Type B pancreatic cell (in vitro differentiated cells): ENCODE data around the gene KRT3. TPM values are rescaled to one million over a fixed set of nuclear protein-coding genes. Genes with fewer than 3 reads are reported as not detected.
A peak's percentile ranks its signal among the peaks of the same experiment; 100 is the strongest.

Experiments
- DNase-seq: peaks from one replicate; pipeline ENCODE4 v3.0.0; 2021; ENCODE audit warnings: mixed read lengths; ENCODE audit not compliant: unreplicated experiment; ENCODE audit errors: extremely low spot score
- H3K27ac Mint-ChIP-seq: 2 replicates; pipeline ENCODE4 v1.8.0; 2021; ENCODE audit warnings: mild to moderate bottlenecking, mixed read lengths
- H3K27me3 Mint-ChIP-seq: 2 replicates; pipeline ENCODE4 v1.8.0; 2021; ENCODE audit warnings: mixed read lengths
- H3K36me3 Mint-ChIP-seq: 2 replicates; pipeline ENCODE4 v1.8.0; 2021; ENCODE audit warnings: mixed read lengths
- H3K4me1 Mint-ChIP-seq: one replicate; pipeline ENCODE4 v1.8.0; 2021; ENCODE audit warnings: mixed read lengths; ENCODE audit not compliant: unreplicated experiment
- H3K4me3 Mint-ChIP-seq: 2 replicates; pipeline ENCODE4 v1.8.0; 2021; ENCODE audit warnings: mild to moderate bottlenecking, mixed read lengths
- H3K9me3 Mint-ChIP-seq: 2 replicates; pipeline ENCODE4 v1.8.0; 2021; ENCODE audit warnings: mixed read lengths
- total RNA-seq: library from RNA; stranded (reverse); gene quantifications from 2 replicates; pipeline ENCODE4 v1.2.1, GENCODE V29; 2021; ENCODE audit warnings: low replicate concordance
- TF ChIP-seq, protein P1 (sequence below): fragments of 200-600 bp; sonication (generic); conservative IDR thresholded peaks from 2 replicates; pipeline ENCODE4 v1.5.0; 2021; ENCODE audit warnings: antibody characterized with exemption, mild to moderate bottlenecking

The KRT3 gene
- total RNA-seq, 1 donor from 2014 or later = 0.68 TPM

DNA sequence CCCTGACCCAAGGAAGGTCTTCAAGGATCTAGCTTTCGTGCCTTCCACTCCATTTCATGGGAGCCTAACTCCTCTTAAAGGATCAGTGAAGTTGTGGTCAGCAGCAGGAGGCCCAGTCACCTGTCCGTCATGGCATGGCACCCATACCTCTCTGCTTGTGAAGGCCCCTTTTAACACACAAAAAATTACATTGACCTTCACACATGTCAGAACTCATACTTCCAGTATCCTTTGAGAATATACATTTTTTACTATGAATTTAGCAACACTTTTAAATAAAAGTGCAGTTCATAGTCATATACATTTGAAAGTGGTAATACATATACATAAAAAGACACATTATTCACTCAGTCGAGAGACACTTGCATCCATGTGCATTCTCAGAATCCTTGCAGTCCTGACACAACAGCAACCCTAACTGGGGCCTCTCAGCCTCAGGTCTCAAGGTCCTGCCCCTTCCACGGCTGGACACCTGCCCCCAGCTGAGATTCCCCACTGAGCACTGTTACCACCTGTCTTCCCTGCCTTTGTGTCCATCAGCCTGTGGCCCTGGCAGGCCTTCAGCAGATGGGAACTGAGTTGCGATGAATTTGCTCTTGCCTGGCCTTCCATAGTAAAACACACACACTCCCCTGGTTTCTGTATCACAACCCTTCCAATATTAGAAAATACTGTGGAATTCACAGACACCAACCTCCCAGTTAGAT lies 3.7 kb upstream of the KRT3 start:
- TF ChIP-seq, protein P1, sequence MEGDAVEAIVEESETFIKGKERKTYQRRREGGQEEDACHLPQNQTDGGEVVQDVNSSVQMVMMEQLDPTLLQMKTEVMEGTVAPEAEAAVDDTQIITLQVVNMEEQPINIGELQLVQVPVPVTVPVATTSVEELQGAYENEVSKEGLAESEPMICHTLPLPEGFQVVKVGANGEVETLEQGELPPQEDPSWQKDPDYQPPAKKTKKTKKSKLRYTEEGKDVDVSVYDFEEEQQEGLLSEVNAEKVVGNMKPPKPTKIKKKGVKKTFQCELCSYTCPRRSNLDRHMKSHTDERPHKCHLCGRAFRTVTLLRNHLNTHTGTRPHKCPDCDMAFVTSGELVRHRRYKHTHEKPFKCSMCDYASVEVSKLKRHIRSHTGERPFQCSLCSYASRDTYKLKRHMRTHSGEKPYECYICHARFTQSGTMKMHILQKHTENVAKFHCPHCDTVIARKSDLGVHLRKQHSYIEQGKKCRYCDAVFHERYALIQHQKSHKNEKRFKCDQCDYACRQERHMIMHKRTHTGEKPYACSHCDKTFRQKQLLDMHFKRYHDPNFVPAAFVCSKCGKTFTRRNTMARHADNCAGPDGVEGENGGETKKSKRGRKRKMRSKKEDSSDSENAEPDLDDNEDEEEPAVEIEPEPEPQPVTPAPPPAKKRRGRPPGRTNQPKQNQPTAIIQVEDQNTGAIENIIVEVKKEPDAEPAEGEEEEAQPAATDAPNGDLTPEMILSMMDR = no peak
- no peak overlapping the region for H3K4me3 Mint-ChIP-seq
- peak overlapping the region; percentile 37 for H3K27ac Mint-ChIP-seq
- H3K36me3 Mint-ChIP-seq = no peaks in the 10 kb centered on the region
- no peaks in the 10 kb centered on the region for H3K4me1 Mint-ChIP-seq
- DNase-seq = no peak
- no peaks in the 10 kb centered on the region for H3K9me3 Mint-ChIP-seq
- peaks cover 13% of the 10 kb centered on the region for H3K27me3 Mint-ChIP-seq

DNA sequence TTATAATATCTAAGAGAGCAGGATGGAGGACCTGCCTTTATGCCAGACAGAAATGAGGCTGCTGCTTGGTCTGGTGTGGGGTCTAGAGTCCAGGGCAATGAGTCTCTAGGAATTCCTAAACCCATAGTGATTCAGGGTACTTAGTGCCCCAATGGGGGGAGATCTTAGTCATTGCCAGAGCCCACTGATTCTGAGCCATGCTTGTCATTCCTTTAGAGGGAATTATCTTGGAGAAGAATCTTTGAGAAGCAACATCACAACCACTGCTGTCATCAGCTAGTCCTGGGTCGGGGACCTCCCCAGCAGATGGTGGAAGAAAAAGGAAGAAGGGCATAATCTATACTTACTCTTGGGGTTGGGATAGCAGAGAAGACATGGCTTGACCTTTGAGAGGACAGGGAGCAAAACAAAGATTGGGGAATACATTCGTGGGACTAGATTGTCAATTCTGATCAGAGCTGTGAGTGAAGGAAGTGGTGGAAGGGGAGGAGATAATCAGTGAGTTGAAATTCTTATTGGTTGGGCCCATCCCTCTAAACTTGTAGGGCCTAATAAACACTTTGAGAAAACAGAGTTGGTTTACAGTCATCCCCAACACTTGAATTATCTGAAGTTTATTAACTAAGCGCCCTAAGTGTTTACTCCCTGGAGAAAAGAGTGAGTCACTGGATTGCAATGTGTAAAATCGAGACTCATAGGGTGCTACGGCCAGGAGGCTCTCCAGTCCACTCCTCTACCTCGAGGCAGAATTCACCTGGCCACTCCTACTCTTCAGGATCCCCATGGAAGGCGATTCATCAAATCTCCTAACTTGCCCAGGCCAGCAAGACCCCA lies 3.0 kb upstream of the KRT3 start:
- H3K9me3 Mint-ChIP-seq = no peaks in the 10 kb centered on the region
- H3K36me3 Mint-ChIP-seq = no peaks in the 10 kb centered on the region
- H3K27ac Mint-ChIP-seq = peak overlapping the region; percentile 37
- H3K4me1 Mint-ChIP-seq = no peaks in the 10 kb centered on the region
- no peak for DNase-seq
- H3K4me3 Mint-ChIP-seq = no peak overlapping the region
- TF ChIP-seq, protein P1 = no peak
- H3K27me3 Mint-ChIP-seq = peaks cover 16% of the 10 kb centered on the region

DNA sequence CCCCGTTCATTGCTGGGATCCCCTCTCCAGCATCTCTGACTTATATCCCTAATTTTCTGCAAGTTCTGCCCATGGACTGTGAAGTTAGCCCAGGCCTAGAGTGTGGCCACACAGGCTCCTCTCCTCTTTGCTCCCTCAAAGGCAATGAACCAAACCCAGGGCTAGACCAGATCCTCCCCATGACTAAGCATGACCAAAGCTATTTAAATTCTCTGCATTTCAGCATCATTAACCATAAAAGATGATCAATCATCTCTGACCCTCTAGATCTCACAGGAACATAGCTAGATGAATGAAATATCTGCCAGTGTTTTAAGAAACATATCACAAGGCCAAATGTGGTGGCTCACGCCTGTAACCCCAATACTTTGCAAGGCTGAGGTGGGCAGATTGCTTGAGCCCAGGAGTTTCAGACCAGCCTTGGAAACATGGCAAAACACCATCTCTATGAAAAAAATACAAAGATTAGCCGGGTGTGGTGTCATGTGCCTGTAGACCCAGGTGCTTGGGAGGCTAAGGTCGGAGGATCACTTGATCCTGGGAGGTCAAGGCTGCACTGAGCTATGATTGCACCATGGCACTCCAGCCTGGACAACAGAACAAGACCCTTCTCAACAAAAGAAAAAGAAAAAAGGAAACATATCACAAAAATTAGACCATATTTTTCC lies 2.2 kb upstream of the KRT3 start:
- TF ChIP-seq, protein P1 = no peak
- Mint-ChIP-seq H3K36me3 (no peaks in the 10 kb centered on the region), H3K27me3 (peaks cover 22% of the 10 kb centered on the region), H3K9me3 (no peaks in the 10 kb centered on the region), H3K4me1 (no peaks in the 10 kb centered on the region), H3K4me3 (no peak overlapping the region), H3K27ac (no peak overlapping the region)
- DNase-seq = no peak

DNA sequence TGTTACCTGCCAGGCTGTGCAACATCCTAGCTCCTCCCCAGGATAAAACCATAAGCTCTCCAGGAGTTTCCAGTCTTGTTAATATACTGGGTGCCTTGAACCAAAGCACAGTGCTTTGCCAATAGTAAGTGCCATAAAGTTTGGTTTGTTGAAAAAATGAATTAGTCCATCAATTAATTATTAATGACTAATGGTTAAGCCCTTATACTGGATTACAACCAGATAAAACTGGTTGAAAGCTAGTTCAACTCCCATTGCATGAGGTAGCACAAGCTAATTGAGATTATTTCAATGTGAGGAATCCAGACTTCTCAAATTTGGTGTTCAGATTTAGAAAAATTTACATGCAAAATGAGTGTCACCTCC lies 1.6 kb upstream of the KRT3 start:
- DNase-seq = no peak
- Mint-ChIP-seq H3K27ac (no peak overlapping the region), H3K36me3 (no peaks in the 10 kb centered on the region), H3K4me1 (no peaks in the 10 kb centered on the region), H3K27me3 (peaks cover 18% of the 10 kb centered on the region), H3K4me3 (no peak overlapping the region), H3K9me3 (no peaks in the 10 kb centered on the region)
- TF ChIP-seq, protein P1 = no peak

DNA sequence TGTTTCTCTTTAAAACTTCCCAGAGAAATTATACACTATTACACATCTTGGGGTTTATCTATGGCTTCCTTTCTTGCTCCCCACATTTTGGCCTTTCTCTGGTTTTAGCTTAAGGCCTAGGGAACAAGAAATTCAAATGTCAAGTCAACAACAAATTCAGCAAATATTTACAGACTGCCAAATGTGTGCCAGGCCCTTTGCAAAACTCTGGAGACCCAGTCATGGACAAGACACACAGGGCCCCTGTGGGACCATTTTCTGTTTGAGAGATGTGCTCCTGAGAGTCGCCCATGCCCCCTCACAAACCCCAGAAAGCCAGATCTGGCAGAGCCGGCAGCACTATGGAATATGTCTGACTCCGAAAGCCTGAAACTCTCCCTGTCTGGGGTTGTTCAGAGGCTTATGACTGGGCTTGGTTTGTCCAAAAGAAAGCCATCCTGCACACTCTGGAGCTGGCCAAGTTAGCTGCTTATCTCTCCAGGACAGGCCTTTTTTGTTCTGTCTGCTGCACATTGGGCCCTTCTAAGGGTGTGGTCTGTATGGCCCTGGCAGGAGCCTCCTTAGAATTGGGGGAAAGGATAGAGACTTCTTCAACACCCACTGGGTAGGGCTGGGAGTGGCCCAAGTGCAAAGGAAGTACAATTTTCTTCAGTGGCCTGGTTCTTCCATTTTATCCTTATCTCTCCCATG lies 1.1 kb upstream of the KRT3 start:
- TF ChIP-seq, protein P1 = no peak
- Mint-ChIP-seq H3K4me1 (no peaks in the 10 kb centered on the region), H3K9me3 (no peaks in the 10 kb centered on the region)

More for the DNA sequence above, 1.1 kb upstream of the KRT3 start:
- Mint-ChIP-seq H3K27me3 (peaks cover 17% of the 10 kb centered on the region), H3K4me3 (no peak overlapping the region), H3K36me3 (no peaks in the 10 kb centered on the region), H3K27ac (no peak overlapping the region)
- no peak for DNase-seq
